ACC112 (cell line): Measurements from ENCODE around the gene FILIP1.

Experiments used
- H2AFZ ChIP-seq: fragments of 200-600 bp; sonication (generic); one replicate; pipeline ENCODE4 v1.6.0; 2017; ENCODE audit warnings: antibody characterized with exemption, low read length; ENCODE audit not compliant: unreplicated experiment
- H3K27ac ChIP-seq: fragments of 200-600 bp; sonication (generic); 2 replicates; pipeline ENCODE4 v1.5.1; 2014; ENCODE audit warnings: low read depth, mild to moderate bottlenecking, antibody characterized with exemption, low read length, moderate library complexity
- H3K27me3 ChIP-seq: fragments of 200-600 bp; sonication (generic); 2 replicates; pipeline ENCODE4 v1.6.1; 2014; ENCODE audit warnings: mild to moderate bottlenecking, antibody characterized with exemption, low read length, moderate library complexity, mixed read lengths; ENCODE audit not compliant: insufficient read depth
- H3K36me3 ChIP-seq: fragments of 200-600 bp; sonication (generic); 2 replicates; pipeline ENCODE4 v1.6.1; 2016; ENCODE audit warnings: mild to moderate bottlenecking, antibody characterized with exemption, low read length, moderate library complexity, mixed read lengths; ENCODE audit not compliant: insufficient read depth
- H3K4me1 ChIP-seq: fragments of 200-600 bp; sonication (generic); one replicate; pipeline ENCODE4 v1.6.1; 2016; ENCODE audit warnings: low read length, mixed read lengths; ENCODE audit not compliant: insufficient read depth, unreplicated experiment, control insufficient read depth
- H3K4me3 ChIP-seq: fragments of 200-600 bp; sonication (generic); 2 replicates; pipeline ENCODE4 v1.5.1; 2014; ENCODE audit warnings: mild to moderate bottlenecking, low read depth, low read length
- H3K79me2 ChIP-seq: fragments of 200-600 bp; sonication (generic); one replicate; pipeline ENCODE4 v1.6.0; 2016; ENCODE audit warnings: low read length; ENCODE audit not compliant: control insufficient read depth, unreplicated experiment, insufficient read depth

Gene FILIP1

DNA sequence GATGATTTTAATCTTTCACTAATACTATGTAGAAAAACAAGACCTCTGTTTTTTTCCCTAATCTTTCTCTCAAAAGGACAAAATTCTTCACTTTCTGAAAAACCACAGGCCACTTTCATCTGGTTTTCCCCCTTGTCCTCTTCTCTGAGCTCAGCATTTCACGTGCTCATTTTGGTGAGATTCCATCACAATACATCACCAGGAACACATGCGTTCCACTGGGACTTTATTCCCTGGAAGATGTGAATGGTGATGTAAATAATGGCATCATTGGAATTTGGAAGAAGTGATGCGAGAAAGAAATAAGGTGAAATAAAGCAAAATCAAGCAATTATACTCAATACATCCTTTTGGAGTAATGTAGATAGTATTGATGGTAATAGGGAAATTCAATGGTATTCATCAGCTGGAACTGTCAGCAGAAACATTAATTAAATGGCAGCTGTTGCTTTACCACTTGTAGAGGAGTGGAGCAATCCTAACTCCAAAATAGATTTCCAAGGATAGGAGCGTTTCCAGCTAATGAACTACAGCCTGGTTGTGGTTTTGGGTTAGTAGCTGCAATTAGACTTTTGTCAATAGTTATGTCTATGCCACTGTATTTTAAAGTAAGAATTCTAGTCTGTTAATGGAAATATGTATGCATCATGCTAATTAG, 11.5 kb downstream of the FILIP1 start:
- Histone ChIP-seq H2AFZ (no peak overlapping the region), H3K79me2 (no peaks in the 10 kb centered on the region), H3K36me3 (no peaks in the 10 kb centered on the region), H3K4me3 (no peak overlapping the region), H3K27ac (no peak overlapping the region), H3K27me3 (no peaks in the 10 kb centered on the region), H3K4me1 (no peaks in the 10 kb centered on the region)

DNA sequence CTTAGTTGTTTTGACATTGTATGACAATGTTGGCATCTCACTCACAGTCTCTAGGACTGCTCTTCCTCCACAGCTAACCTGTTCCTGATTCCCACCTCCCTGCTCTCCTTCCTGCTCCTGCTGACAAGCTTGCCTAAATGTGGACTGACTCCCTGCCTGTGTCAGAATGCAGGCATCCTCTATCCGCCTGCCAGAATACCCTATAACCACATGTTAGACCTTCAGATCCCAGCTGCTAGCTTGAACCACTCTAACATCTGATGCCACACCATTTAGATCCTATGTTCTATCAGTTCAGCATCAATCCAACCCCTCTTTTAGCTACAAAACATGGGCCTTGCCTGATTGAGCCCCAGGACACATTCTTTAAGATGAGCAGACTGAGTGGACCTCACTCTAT, 12.2 kb downstream of the FILIP1 start:
- no peak overlapping the region for H3K27ac ChIP-seq

DNA sequence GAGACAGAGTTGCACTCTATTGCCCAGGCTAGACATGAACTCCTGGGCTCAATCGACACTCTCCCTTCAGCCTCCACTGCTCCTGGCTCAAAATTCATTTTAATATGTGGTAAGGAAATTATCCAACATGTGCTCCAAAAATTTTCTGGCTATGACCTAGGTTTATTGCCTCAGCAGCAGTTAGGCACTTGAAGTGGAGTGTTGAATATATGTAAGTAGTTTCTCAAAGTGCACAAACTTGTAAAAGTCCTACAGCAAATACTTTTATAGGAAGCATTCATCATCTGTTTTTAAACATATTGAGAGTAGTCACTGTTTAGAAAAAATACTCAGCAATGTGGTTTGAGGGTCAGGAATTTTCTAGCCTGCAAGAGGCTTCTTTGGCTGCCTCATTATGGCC, 13.2 kb downstream of the FILIP1 start:
- no peaks in the 10 kb centered on the region for H3K36me3 ChIP-seq
- no peaks in the 10 kb centered on the region for H3K79me2 ChIP-seq
- H3K27me3 ChIP-seq, result no peaks in the 10 kb centered on the region
- H2AFZ ChIP-seq, result no peak overlapping the region
- no peak overlapping the region for H3K27ac ChIP-seq
- no peak overlapping the region for H3K4me3 ChIP-seq
- no peaks in the 10 kb centered on the region for H3K4me1 ChIP-seq

More for the DNA sequence above, 12.2 kb downstream of the FILIP1 start:
- Histone ChIP-seq H3K36me3 (no peaks in the 10 kb centered on the region), H3K79me2 (no peaks in the 10 kb centered on the region), H3K4me3 (no peak overlapping the region), H3K4me1 (no peaks in the 10 kb centered on the region), H2AFZ (no peak overlapping the region), H3K27me3 (no peaks in the 10 kb centered on the region)

DNA sequence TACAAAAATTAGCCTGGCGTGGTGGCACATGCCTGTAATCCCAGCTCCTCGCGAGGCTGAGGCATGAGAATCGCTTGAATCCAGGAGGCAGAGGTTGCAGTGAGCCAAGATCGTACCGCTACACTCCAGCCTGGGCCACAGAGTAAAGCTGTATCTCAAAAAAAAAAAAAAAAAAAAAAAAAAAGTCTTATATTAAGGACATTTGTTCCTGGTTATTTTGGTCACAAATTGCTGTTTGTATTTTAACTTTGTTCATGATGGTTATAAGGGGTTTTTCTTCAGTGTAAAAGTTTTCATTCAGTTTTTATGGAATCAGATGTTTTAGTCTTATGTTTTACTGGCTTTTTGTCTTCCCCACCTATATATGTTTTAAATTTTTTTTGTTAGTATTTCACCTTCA, 13.9 kb downstream of the FILIP1 start:
- H3K79me2 ChIP-seq, result no peaks in the 10 kb centered on the region
- no peak overlapping the region for H2AFZ ChIP-seq
- H3K27me3 ChIP-seq, result no peaks in the 10 kb centered on the region
- no peak overlapping the region for H3K4me3 ChIP-seq
- no peaks in the 10 kb centered on the region for H3K36me3 ChIP-seq
- no peak overlapping the region for H3K27ac ChIP-seq
- H3K4me1 ChIP-seq, result no peaks in the 10 kb centered on the region

DNA sequence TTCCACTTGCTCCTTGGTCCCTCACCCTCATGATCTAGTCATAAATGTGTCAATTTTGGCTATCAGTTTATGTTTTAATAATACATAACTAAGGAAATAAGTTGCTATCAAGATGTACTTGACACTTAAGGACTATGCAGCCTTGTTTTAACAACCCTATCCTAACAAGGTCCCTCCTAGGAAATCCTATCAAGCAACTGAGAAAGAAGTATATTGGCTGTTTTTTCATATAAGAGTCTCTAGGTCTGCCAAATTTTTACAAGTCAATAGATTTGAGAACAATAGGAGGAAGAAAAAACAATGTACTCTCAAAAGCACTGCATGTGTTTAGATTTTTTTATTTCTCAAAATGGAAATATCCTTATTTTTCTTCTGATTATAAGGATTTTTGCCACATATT, 14.7 kb downstream of the FILIP1 start:
- Histone ChIP-seq H3K27ac (no peak overlapping the region), H3K4me1 (no peaks in the 10 kb centered on the region), H3K79me2 (no peaks in the 10 kb centered on the region), H3K36me3 (no peaks in the 10 kb centered on the region), H2AFZ (no peak overlapping the region), H3K4me3 (no peak overlapping the region), H3K27me3 (no peaks in the 10 kb centered on the region)

DNA sequence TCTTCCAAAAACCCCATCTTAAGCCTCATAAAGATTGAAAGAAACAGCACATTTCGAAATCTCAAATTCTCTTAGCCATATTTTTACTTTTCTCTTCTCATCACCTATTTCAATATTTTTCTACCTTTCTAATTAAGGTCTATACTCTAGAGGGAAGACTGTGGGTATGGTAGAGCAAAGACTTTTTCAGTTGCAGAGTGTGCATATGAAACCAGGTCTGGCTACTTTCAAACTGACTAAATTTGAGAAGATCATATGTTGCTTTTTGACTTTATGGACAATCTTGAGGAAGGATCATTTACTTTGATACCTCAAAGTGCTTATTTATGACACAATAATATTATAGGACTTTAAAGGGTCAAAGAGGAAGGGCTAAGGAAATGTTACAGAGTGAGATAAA, 20.7 kb downstream of the FILIP1 start:
- H3K4me3 ChIP-seq, result no peak overlapping the region
- H3K36me3 ChIP-seq, result no peaks in the 10 kb centered on the region
- H3K27ac ChIP-seq, result no peak overlapping the region
- no peak overlapping the region for H2AFZ ChIP-seq
- no peaks in the 10 kb centered on the region for H3K79me2 ChIP-seq
- no peaks in the 10 kb centered on the region for H3K4me1 ChIP-seq
- H3K27me3 ChIP-seq, result no peaks in the 10 kb centered on the region

DNA sequence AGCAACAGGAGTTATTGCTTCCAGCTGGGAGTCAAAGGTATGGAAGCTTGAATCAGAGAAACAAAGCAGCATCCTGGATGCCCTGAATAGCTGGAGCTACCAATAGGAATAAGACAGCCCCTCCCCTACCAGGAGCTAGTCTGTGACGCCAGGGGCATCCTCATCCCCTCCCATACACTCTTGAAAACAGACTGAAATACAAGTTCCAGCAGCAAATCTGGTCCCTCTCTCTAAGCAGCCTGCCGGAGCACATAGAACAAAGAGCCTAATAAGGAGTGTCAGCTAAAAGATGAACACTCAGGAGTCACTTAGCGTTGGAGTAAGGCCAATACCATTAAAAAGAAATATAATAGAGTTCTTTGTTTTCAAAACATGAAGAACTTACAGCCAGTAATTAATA, 25.6 kb downstream of the FILIP1 start:
- Histone ChIP-seq H3K4me3 (no peak overlapping the region), H3K27me3 (no peaks in the 10 kb centered on the region), H2AFZ (no peak overlapping the region), H3K79me2 (no peaks in the 10 kb centered on the region), H3K4me1 (no peaks in the 10 kb centered on the region), H3K27ac (no peak overlapping the region), H3K36me3 (no peaks in the 10 kb centered on the region)

DNA sequence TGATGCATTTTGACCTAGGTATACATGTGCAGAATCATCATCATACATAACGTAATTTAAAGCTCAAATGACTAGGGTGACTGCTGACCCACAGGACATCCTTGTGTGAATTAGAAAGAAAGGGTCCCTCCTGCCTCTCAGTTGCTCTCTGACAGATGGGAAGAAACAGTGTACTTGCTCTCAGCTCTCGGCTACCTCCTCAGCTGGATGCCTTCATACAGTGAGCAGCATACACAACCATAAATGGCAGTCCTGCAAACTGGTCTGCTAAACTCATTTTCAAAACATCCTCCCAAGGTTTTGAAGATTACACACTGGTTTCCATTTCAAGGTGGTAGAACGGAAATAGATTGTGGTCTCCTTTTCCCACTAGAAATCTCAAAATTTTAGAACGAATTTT, 26.3 kb downstream of the FILIP1 start:
- H2AFZ ChIP-seq, result no peak overlapping the region
- H3K36me3 ChIP-seq, result no peaks in the 10 kb centered on the region
- no peaks in the 10 kb centered on the region for H3K4me1 ChIP-seq
- H3K27ac ChIP-seq, result no peak overlapping the region
- H3K4me3 ChIP-seq, result no peak overlapping the region
- H3K79me2 ChIP-seq, result no peaks in the 10 kb centered on the region
- no peaks in the 10 kb centered on the region for H3K27me3 ChIP-seq

DNA sequence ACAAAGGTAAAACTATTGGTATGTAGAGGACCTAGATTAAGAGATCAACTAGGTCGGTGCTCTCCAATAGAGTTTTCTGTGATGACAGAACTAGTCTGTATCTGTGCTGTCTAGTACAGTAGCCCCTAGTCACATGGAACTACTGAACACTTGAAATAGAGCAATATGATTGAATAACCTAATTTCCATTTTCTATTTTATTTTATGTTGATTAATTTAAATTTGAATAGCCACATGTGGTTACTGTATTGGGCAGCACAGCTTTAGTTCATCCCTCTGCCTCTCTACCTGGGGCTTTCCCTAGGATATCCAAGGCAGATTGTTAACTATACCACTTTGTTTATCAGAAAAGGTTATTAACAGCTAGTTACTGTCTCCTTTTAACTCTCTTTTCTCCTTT, 27.0 kb downstream of the FILIP1 start:
- H3K4me1 ChIP-seq, result no peaks in the 10 kb centered on the region
- no peak overlapping the region for H3K27ac ChIP-seq
- H3K27me3 ChIP-seq, result no peaks in the 10 kb centered on the region
- no peaks in the 10 kb centered on the region for H3K36me3 ChIP-seq
- H3K79me2 ChIP-seq, result no peaks in the 10 kb centered on the region
- H3K4me3 ChIP-seq, result no peak overlapping the region
- no peak overlapping the region for H2AFZ ChIP-seq

DNA sequence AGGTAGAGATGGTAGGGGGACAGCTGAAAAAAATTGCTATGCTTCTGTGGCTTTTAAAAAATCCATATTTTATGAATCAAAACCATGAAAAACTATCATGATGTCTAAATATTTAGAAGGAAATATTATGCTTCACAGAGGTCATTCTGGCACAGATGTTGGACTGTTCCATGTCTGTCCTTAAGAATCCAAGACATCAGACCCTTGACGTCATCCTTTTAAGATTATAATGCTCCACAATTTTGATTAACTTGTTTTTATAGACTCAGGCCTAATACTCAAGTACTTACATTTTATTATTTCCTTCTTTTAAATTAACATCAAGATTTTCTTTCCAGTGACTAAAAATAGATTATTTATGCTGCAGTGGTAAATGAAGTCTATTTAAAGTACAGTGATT, 29.7 kb downstream of the FILIP1 start:
- Histone ChIP-seq H2AFZ (no peak overlapping the region), H3K4me3 (no peak overlapping the region), H3K27ac (no peak overlapping the region), H3K79me2 (no peaks in the 10 kb centered on the region), H3K4me1 (peaks cover 6% of the 10 kb centered on the region), H3K27me3 (no peaks in the 10 kb centered on the region), H3K36me3 (no peaks in the 10 kb centered on the region)

DNA sequence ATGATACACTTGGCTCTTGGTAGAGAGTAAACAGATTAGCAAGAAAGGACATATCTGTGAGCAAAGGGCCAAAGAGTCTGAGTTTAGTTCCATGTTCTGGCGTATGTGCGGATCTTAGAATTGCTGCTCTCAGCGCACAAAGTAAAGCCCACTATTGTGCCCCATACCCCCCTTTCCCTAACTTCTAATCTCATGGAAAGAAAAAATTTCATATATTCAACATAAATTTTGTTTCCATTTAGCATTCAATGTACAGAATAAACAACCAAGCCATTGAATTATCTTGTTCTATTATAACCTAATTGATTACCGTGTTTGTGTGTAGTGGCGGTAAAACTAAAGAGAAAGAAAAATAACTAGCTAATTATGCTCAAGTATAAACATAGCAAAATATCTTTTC, 30.5 kb downstream of the FILIP1 start:
- no peaks in the 10 kb centered on the region for H3K79me2 ChIP-seq
- no peak overlapping the region for H3K27ac ChIP-seq
- H3K27me3 ChIP-seq, result no peaks in the 10 kb centered on the region
- H3K4me1 ChIP-seq, result peaks cover 11% of the 10 kb centered on the region
- no peak overlapping the region for H3K4me3 ChIP-seq
- H3K36me3 ChIP-seq, result no peaks in the 10 kb centered on the region
- H2AFZ ChIP-seq, result no peak overlapping the region
